Dendritic cell treated with granulocyte-macrophage colony-stimulating factor and Interleukin-4, amounts not matched to agents 40 ng/mL and 50 ng/mL, for 4 days (primary cell): Measurements from ENCODE around the gene RXFP2.

ENCODE experiments used
- H3K27ac Mint-ChIP-seq: one replicate; pipeline ENCODE4 v1.8.0; 2022; ENCODE audit warnings: mild to moderate bottlenecking, mixed read lengths
- H3K27me3 Mint-ChIP-seq: one replicate; pipeline ENCODE4 v1.8.0; 2022; ENCODE audit warnings: mild to moderate bottlenecking, mixed read lengths
- H3K36me3 Mint-ChIP-seq: one replicate; pipeline ENCODE4 v1.8.0; 2022; ENCODE audit warnings: low read depth, mixed read lengths
- H3K4me1 Mint-ChIP-seq: one replicate; pipeline ENCODE4 v1.8.0; 2022; ENCODE audit warnings: low read depth, mixed read lengths
- H3K4me3 Mint-ChIP-seq: one replicate; pipeline ENCODE4 v1.8.0; 2022; ENCODE audit warnings: mild to moderate bottlenecking, moderate library complexity, mixed read lengths
- H3K9me3 Mint-ChIP-seq: one replicate; pipeline ENCODE4 v1.8.0; 2022; ENCODE audit warnings: mixed read lengths
- intact Hi-C: fragments of 100-400 bp; cut with micrococcal nuclease; formaldehyde crosslinking; loops from one replicate; pipeline ENCODE4 v1.15.0; 2022

The RXFP2 gene

DNA sequence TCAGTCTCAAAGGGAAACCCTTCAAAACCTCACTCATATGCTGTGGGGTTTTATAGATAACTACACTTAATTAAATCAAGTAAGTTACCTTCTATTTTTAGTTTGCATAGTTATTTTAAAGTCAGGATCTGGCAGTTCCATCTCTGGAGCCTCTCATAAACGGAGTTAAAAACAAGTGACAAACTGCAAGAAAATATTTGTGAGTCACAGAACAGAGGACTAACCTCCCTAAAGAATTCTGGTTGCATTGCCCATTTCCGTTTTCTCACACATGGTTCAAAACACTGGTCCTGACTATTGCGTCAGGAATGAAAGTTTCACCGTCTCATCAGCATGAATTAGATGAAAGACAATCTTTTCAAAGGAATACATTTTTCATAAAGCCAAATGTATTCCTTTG lies 10.6 kb downstream of the RXFP2 start:
- peaks cover 4% of the 10 kb centered on the region for H3K4me1 Mint-ChIP-seq
- no peak overlapping the region for H3K4me3 Mint-ChIP-seq
- no peaks in the 10 kb centered on the region for H3K36me3 Mint-ChIP-seq
- intact Hi-C loops: no loop called here
- peaks cover 4% of the 10 kb centered on the region for H3K27me3 Mint-ChIP-seq
- H3K27ac Mint-ChIP-seq: no peak overlapping the region
- no peaks in the 10 kb centered on the region for H3K9me3 Mint-ChIP-seq

DNA sequence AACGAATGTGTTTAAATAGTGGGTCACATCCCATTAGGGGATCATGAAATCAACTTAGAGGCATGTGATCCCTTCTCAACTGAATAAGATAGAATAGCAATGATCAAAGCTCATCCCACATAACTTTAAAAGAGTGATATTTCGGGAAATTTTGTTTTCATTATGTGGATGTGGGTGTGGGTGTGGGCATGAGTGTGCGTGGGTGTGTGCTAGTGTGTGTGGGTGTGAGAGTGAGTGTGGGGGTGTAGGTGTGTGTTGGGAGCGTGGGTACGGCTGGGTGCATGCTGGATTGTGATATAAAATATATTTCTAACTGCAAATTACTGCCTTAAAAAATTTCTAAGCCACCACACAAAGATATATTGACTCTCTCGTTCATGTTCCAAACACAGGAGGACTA lies 15.9 kb downstream of the RXFP2 start:
- H3K36me3 Mint-ChIP-seq: no peaks in the 10 kb centered on the region
- no peaks in the 10 kb centered on the region for H3K9me3 Mint-ChIP-seq
- H3K27ac Mint-ChIP-seq: no peak overlapping the region
- intact Hi-C loops: no loop called here
- H3K27me3 Mint-ChIP-seq: peaks cover 4% of the 10 kb centered on the region
- H3K4me1 Mint-ChIP-seq: no peaks in the 10 kb centered on the region
- no peak overlapping the region for H3K4me3 Mint-ChIP-seq

DNA sequence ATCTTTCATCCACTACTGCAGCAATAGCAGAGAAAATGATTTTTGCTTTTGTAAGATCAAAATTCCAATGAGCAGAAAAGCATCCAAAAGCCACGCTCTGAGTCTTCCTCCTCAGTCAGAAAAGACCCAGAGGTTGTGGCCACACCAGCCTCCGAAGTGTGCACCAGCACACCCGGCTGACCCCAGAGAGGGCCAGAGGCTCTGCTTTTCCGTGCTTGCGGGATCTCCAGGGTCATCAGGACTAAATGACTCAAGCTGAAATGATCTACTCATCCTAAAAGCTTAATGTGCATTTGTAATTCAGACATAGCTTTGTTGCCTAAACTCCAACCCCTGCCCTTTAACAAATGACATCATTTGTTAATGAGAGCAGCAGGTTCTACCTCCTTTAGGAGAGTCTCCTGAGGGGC lies 16.5 kb downstream of the RXFP2 start:
- Mint-ChIP-seq H3K4me3 (no peak overlapping the region), H3K9me3 (no peaks in the 10 kb centered on the region), H3K27ac (no peak overlapping the region), H3K4me1 (no peaks in the 10 kb centered on the region), H3K36me3 (no peaks in the 10 kb centered on the region), H3K27me3 (peaks cover 2% of the 10 kb centered on the region)
- intact Hi-C loops: no loop called here

DNA sequence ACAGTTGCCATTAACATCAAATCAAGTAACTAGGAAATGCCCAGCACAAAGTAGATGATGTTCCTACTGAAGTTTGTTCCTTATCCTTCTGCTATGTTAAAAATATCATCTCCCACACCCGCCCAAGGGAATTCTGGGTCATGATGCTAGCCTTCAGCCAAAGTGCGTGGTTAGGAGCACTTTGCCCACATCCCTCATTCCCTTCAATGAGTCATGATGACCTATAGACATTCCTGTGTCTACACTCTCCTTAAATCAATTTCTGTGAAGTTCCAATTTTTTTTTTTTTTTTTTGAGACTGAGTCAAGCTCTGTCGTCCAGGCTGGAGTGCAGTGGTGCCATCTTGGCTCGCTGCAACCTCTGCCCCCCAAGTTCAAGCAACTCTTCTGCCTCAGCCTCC lies 17.0 kb downstream of the RXFP2 start:
- Mint-ChIP-seq H3K4me1 (no peaks in the 10 kb centered on the region), H3K27me3 (peaks cover 2% of the 10 kb centered on the region), H3K36me3 (no peaks in the 10 kb centered on the region), H3K4me3 (no peak overlapping the region), H3K9me3 (no peaks in the 10 kb centered on the region), H3K27ac (no peak overlapping the region)
- intact Hi-C loops: no loop called here

DNA sequence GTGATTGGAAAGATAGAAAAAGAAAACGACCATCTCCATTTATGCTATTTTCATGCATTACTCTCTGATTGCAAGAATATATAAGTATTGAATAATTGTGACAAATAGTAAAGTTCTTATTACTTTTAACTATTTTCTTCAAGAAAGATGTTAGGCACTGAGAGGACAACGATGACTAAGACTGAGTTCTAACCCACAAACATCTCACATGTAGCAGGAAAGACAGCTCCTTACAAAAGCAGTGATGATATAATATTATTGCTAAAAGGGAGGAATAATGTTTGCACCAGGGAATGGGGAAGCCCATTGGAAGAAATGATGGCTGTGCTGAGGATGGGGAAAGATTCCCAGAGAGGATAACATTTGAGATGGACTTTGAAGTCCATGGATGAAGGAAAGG lies 22.6 kb downstream of the RXFP2 start:
- no peak overlapping the region for H3K27ac Mint-ChIP-seq
- no peak overlapping the region for H3K4me3 Mint-ChIP-seq
- no peaks in the 10 kb centered on the region for H3K27me3 Mint-ChIP-seq
- no peaks in the 10 kb centered on the region for H3K4me1 Mint-ChIP-seq
- intact Hi-C loops: no loop called here
- no peaks in the 10 kb centered on the region for H3K36me3 Mint-ChIP-seq
- no peaks in the 10 kb centered on the region for H3K9me3 Mint-ChIP-seq

DNA sequence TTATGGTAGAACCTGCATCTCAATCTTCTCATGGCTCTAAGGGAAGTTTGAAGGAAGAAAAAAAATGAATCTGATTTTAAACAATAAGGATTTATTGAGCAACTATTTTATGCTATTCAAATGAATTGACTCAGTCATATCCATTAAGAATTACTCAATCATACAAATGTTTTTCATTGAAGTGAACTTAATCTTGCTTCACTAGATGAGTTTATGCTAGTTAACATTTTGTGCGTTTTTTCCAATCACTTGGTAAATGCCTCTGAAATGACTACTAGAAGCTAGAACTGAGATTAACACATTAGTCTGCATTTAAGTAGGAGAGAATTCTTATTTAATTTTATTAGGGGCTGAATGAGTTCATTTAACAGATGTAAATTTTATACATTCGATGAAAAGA lies 25.2 kb downstream of the RXFP2 start:
- Mint-ChIP-seq H3K9me3 (no peaks in the 10 kb centered on the region), H3K27me3 (no peaks in the 10 kb centered on the region), H3K4me3 (no peak overlapping the region), H3K27ac (no peak overlapping the region), H3K4me1 (no peaks in the 10 kb centered on the region), H3K36me3 (no peaks in the 10 kb centered on the region)
- intact Hi-C loops: no loop called here

DNA sequence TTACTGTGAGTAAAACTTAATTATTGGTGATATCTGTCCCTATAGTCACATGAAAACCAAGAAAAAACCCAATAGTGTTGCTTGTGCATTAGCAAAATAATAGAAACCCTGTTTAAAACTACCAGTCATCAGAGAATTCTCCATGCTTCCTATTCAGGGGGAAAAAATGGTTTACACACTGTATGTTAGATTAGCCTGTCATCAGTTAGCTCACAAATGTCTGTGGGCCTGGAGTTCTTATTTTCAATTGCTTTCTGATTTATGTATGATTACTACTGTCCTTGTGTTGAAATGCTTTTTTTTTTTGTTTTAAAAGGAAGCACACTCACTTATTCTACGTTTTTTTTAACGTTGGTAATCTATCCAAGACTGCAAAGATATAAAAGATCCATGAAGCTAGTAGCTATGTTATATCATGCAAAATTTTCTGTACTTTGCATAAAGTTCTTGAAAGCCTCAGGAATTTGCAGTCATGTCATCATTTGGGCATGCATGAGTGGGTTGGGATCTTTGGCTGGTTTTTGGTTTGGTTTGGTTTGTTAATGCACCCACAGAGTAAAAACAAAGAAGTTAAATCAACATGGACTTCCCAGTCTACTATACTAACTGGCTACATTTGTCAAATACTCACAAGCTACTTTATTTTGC lies 25.9 kb downstream of the RXFP2 start:
- H3K9me3 Mint-ChIP-seq: no peaks in the 10 kb centered on the region
- intact Hi-C loops: no loop called here
- no peaks in the 10 kb centered on the region for H3K36me3 Mint-ChIP-seq
- no peaks in the 10 kb centered on the region for H3K4me1 Mint-ChIP-seq
- H3K27ac Mint-ChIP-seq: no peak overlapping the region
- H3K4me3 Mint-ChIP-seq: no peak overlapping the region
- no peaks in the 10 kb centered on the region for H3K27me3 Mint-ChIP-seq

DNA sequence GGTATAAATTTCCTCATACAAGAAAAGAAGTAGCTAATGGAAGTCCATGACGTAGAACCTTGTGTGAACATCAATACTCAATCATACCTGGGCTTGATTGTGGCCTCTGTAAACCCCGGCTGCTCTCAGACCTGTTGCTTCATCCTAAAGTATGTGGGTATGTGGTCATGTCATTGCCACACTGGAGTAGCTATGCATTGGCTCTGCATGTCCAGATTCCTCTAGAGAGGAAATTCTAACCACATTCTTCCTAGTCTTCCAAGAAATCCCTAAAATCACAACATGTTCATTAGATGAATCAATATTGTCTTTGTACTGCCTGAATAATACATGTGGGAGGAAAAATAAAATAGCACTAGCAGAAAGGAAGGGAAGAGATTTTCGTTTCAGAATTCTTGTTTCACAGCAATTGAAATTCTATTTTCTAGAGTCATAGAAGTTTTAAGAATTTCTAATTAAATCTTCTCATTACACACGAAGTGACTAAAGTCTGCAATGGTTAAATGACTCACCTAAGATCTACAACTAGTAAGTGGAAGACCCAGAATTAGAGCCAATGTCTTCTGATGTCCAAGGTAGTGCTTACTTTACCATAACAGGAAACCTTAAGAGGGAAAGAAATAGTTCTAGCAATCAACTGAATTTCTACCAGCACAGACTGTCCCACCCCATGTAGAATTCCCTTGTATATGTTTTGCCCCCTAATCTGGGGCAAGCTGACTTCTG lies 28.0 kb downstream of the RXFP2 start:
- H3K36me3 Mint-ChIP-seq: no peaks in the 10 kb centered on the region
- H3K4me1 Mint-ChIP-seq: no peaks in the 10 kb centered on the region
- no peak overlapping the region for H3K4me3 Mint-ChIP-seq
- H3K27me3 Mint-ChIP-seq: no peaks in the 10 kb centered on the region
- intact Hi-C loops: no loop called here
- H3K27ac Mint-ChIP-seq: no peak overlapping the region
- no peaks in the 10 kb centered on the region for H3K9me3 Mint-ChIP-seq

DNA sequence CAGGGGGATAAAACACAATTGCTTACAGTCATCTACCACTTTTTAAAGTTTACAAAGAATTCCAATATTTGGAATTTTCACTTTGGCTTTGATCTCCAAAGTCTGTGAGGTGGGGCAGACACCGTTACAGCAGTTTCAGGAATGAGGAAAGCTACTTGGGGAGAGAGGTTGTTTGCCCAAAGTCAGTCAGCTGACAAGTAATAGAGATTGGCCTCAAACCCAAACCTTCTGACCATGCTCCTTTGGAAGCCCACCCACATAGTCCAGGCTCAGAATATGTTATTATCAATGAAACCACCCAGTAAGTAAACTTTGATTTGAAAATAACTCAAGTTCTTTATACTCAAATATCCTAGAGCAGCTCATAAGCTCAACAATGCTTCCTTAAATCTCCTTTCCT lies 29.0 kb downstream of the RXFP2 start:
- Mint-ChIP-seq H3K27me3 (no peaks in the 10 kb centered on the region), H3K4me3 (no peak overlapping the region)
- intact Hi-C loops: no loop called here

DNA sequence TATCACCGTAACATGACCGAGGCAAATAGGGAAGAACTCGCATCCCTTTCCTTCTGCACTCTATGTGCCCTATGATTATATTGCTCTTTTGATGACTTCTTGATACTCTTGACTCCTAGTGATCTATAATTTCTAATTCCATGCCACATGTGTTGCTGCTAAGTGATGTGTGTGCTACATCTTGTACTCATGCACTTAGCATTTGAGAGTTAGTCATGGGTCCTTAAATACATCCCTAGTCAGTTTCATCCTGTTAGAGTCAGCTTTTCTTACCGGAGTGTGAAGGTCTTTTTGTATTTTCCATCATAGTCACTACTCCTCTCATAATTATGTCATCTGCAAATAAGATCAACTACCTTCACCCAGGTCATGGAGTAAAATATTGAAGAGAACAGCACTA lies 30.2 kb downstream of the RXFP2 start:
- H3K9me3 Mint-ChIP-seq: no peaks in the 10 kb centered on the region
- H3K4me3 Mint-ChIP-seq: no peak overlapping the region
- intact Hi-C loops: no loop called here
- no peaks in the 10 kb centered on the region for H3K27me3 Mint-ChIP-seq
- no peaks in the 10 kb centered on the region for H3K36me3 Mint-ChIP-seq
- H3K27ac Mint-ChIP-seq: no peak overlapping the region
- H3K4me1 Mint-ChIP-seq: peaks cover 6% of the 10 kb centered on the region

More for the DNA sequence above, 29.0 kb downstream of the RXFP2 start:
- peaks cover 2% of the 10 kb centered on the region for H3K4me1 Mint-ChIP-seq
- no peak overlapping the region for H3K27ac Mint-ChIP-seq
- H3K9me3 Mint-ChIP-seq: no peaks in the 10 kb centered on the region
- no peaks in the 10 kb centered on the region for H3K36me3 Mint-ChIP-seq

DNA sequence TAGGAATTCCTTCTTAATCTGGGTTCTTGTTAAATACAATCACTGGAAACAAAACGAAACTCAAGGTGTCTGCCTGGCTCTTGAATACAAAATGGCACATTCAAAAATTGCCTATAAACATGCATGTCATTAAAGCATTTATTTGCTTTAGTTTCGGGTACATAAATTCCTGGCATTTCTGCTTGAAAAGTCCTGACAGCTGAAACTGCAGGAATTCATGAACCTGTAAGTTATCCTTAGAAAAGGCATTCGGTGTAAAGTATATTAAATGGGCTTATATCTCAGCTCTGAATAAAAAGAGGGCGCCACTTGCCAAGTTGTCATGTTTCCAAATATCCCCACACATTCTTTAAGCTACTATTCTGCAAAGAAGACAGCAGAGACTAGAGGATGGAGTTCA lies 32.9 kb downstream of the RXFP2 start:
- peaks cover 12% of the 10 kb centered on the region for H3K4me1 Mint-ChIP-seq
- no peaks in the 10 kb centered on the region for H3K36me3 Mint-ChIP-seq
- H3K27me3 Mint-ChIP-seq: no peaks in the 10 kb centered on the region
- no peak overlapping the region for H3K27ac Mint-ChIP-seq
- no peaks in the 10 kb centered on the region for H3K9me3 Mint-ChIP-seq
- intact Hi-C loops: no loop called here
- H3K4me3 Mint-ChIP-seq: no peak overlapping the region

DNA sequence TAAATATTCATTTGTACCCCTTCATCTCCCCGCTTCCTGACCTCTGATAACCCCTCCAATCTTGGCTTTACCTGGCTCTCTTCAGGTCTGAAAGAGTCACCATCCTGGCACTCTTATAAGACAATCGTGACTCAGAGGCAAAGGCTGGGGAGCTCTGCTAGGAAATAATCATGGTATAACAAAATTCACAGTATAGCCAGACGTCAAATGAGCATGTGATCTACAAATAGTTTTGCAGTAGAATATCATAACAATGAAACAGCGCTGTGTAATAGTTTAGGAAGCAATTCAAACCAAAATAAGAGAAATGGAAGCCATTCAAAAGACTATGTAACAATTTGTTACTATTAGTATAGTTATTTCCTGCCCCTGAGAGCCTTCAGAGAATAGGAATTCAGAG lies 34.2 kb downstream of the RXFP2 start:
- peaks cover 12% of the 10 kb centered on the region for H3K4me1 Mint-ChIP-seq
- no peaks in the 10 kb centered on the region for H3K36me3 Mint-ChIP-seq
- H3K27ac Mint-ChIP-seq: peak overlapping the region; percentile 18
- intact Hi-C loops: no loop called here
- H3K9me3 Mint-ChIP-seq: no peaks in the 10 kb centered on the region
- peak overlapping the region; percentile 35 for H3K4me3 Mint-ChIP-seq
- no peaks in the 10 kb centered on the region for H3K27me3 Mint-ChIP-seq

DNA sequence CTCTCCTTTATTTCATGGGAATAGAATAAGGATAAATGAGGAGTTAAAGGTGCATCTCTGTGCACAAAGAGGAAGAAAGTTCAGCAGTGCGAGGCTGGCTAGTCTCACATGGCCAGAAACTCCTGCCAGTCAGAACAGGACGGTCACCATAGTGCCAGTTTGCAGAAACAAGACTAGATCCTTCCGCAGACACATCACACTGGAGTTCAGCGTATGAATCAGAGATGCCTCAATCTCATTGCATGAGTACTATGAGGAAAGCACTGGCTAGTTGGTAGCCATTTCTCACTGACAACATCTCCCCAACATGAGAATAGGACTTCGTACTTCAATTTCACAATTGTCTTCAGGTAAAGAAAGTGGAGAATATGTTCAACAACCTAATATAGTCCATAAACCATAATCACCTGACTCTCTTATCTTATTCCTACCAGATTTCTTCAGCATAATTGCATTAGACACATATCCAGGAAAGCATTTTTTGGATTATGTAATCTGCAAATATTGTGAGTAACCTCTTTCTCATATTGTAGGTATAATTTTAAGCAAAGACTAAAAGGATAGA lies 34.9 kb downstream of the RXFP2 start:
- Mint-ChIP-seq H3K27me3 (no peaks in the 10 kb centered on the region), H3K4me1 (peaks cover 12% of the 10 kb centered on the region), H3K9me3 (no peaks in the 10 kb centered on the region), H3K36me3 (no peaks in the 10 kb centered on the region), H3K4me3 (no peak overlapping the region), H3K27ac (no peak overlapping the region)
- intact Hi-C loops: no loop called here

DNA sequence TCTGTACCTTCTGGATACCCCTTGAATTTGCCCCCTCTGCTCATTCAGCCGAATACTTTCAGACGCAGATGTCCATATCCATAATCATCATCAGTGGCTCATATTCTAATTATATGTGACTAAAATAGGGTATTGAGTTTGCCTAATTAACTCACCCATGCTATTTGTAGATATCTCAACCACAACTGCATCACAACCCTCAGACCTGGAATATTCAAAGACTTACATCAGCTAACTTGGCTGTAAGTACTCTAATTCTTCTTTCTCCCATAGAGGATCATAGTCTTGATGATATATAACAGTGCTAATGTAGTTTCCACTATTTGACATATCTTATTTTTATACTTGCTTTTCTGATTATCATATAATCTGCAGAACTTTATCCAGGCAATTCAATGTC lies 35.8 kb downstream of the RXFP2 start:
- H3K27ac Mint-ChIP-seq: no peak overlapping the region
- no peaks in the 10 kb centered on the region for H3K9me3 Mint-ChIP-seq
- H3K4me3 Mint-ChIP-seq: no peak overlapping the region
- no peaks in the 10 kb centered on the region for H3K27me3 Mint-ChIP-seq
- intact Hi-C loops: no loop called here
- H3K36me3 Mint-ChIP-seq: no peaks in the 10 kb centered on the region
- peaks cover 12% of the 10 kb centered on the region for H3K4me1 Mint-ChIP-seq

DNA sequence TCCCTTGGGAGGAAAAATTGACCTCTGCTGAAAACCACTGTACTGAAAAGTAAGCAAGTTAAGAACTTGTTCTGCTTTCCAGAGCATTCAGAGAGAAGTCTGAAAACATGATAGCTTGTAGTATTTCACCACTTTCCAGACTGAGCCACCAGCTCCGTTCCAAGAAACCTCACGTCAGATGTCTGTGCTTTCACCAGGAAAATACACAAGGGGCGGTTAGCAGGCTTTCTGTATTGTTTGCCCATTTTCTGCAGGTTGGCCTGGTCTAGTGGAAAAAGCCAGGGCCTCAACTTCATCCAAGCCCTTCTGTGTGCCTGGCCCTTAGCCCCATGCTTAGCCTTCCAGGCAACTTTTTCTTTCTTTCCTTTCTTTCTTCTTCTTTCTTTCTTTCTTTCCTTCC lies 36.4 kb downstream of the RXFP2 start:
- intact Hi-C loops: no loop called here
- no peak overlapping the region for H3K4me3 Mint-ChIP-seq
- H3K27ac Mint-ChIP-seq: peak overlapping the region; percentile 67
- no peaks in the 10 kb centered on the region for H3K9me3 Mint-ChIP-seq
- no peaks in the 10 kb centered on the region for H3K36me3 Mint-ChIP-seq
- H3K4me1 Mint-ChIP-seq: peaks cover 12% of the 10 kb centered on the region
- H3K27me3 Mint-ChIP-seq: no peaks in the 10 kb centered on the region
